Neural crest cell (in vitro differentiated cells): ENCODE measurements around the gene AEBP1. TPM values are rescaled to one million over a fixed set of nuclear protein-coding genes. Genes with fewer than 3 reads are reported as not detected.

Experiments
- DNase-seq: peaks from one replicate; pipeline ENCODE4 v3.0.0; 2021; ENCODE audit warnings: low read depth, mixed read lengths, low spot score
- H3K27ac Mint-ChIP-seq: one replicate; pipeline ENCODE4 v1.8.0; 2021; ENCODE audit warnings: mild to moderate bottlenecking, mixed read lengths; ENCODE audit not compliant: unreplicated experiment
- H3K27me3 Mint-ChIP-seq: 2 replicates; pipeline ENCODE4 v1.8.0; 2021; ENCODE audit warnings: low read depth, mild to moderate bottlenecking, mixed read lengths
- H3K36me3 Mint-ChIP-seq: 2 replicates; pipeline ENCODE4 v1.8.0; 2021; ENCODE audit warnings: low read depth, mild to moderate bottlenecking, mixed read lengths
- H3K4me1 Mint-ChIP-seq: 2 replicates; pipeline ENCODE4 v1.8.0; 2021; ENCODE audit warnings: mixed read lengths
- H3K4me3 Mint-ChIP-seq: one replicate; pipeline ENCODE4 v1.8.0; 2021; ENCODE audit warnings: mild to moderate bottlenecking, mixed read lengths
- H3K9me3 Mint-ChIP-seq: 2 replicates; pipeline ENCODE4 v1.8.0; 2021; ENCODE audit warnings: mixed read lengths
- CTCF ChIP-seq: fragments of 200-600 bp; sonication (generic); conservative IDR thresholded peaks from 2 replicates; pipeline ENCODE4 v1.5.0; 2021; ENCODE audit warnings: antibody characterized with exemption, mild to moderate bottlenecking
- total RNA-seq: library from RNA; stranded (reverse); gene quantifications from 2 replicates; pipeline ENCODE4 v1.2.1, GENCODE V29; 2021

Gene AEBP1
- total RNA-seq, 1 donor from 2014 or later = 72.6 TPM

- H3K27ac Mint-ChIP-seq = peak overlapping the region; percentile 57
- H3K4me3 Mint-ChIP-seq = peak overlapping the region; percentile 64
Measured at GRCh38 chr7:44119829-44120380, 15.8 kb downstream of the AEBP1 start.

GRCh38 chr7:44120395-44120794 is 16.2 kb downstream of the AEBP1 start:
- Mint-ChIP-seq H3K4me3 (peak overlapping the region; percentile 72), H3K27ac (peak overlapping the region; percentile 57), H3K27me3 (no peaks in the 10 kb centered on the region), H3K9me3 (no peaks in the 10 kb centered on the region), H3K4me1 (peaks cover 39% of the 10 kb centered on the region), H3K36me3 (peaks cover 7% of the 10 kb centered on the region)
- DNase-seq = no peak
- no peak for TF ChIP-seq CTCF

More at GRCh38 chr7:44119829-44120380, 15.8 kb downstream of the AEBP1 start:
- Mint-ChIP-seq H3K4me1 (peaks cover 34% of the 10 kb centered on the region), H3K36me3 (peaks cover 7% of the 10 kb centered on the region), H3K27me3 (no peaks in the 10 kb centered on the region), H3K9me3 (no peaks in the 10 kb centered on the region)
- no peak for DNase-seq
- no peak for TF ChIP-seq CTCF

GRCh38 chr7:44121761-44122420 is 17.7 kb downstream of the AEBP1 start:
- Mint-ChIP-seq H3K36me3 (peaks cover 10% of the 10 kb centered on the region), H3K9me3 (peaks cover 3% of the 10 kb centered on the region), H3K4me1 (peaks cover 40% of the 10 kb centered on the region), H3K4me3 (peak overlapping the region; percentile 93), H3K27me3 (no peaks in the 10 kb centered on the region), H3K27ac (no peak overlapping the region)
- DNase-seq = no peak
- TF ChIP-seq CTCF = no peak

GRCh38 chr7:44122529-44122928 is 18.4 kb downstream of the AEBP1 start:
- no peak for DNase-seq
- Mint-ChIP-seq H3K36me3 (peaks cover 12% of the 10 kb centered on the region), H3K27me3 (no peaks in the 10 kb centered on the region), H3K4me1 (peaks cover 40% of the 10 kb centered on the region), H3K9me3 (peaks cover 6% of the 10 kb centered on the region), H3K27ac (no peak overlapping the region), H3K4me3 (peak overlapping the region; percentile 93)
- no peak for TF ChIP-seq CTCF

- peak; percentile 97 for DNase-seq
- Mint-ChIP-seq H3K36me3 (peaks cover 10% of the 10 kb centered on the region), H3K27me3 (no peaks in the 10 kb centered on the region), H3K27ac (peak within 1 kb of the TSS; percentile 85), H3K4me3 (peak within 1 kb of the TSS; percentile 93), H3K9me3 (peaks cover 11% of the 10 kb centered on the region), H3K4me1 (peaks cover 40% of the 10 kb centered on the region)
- TF ChIP-seq CTCF = no peak
Measured at GRCh38 chr7:44123190-44124003, 19.3 kb downstream of the AEBP1 start, which contains the start of gene POLD2. TSS of gene POLD2 (minus strand) at chr7:44123548. CDS start at chr7:44122053, 1,495 bp downstream.
